GM12872 (cell line): Measurements from ENCODE around the gene FREM1.

Experiments used
- CTCF ChIP-seq: IDR thresholded peaks from 3 replicates; pipeline ENCODE4 v1.5.1; 2011; ENCODE audit warnings: low read depth, mild to moderate bottlenecking, low read length, moderate library complexity; ENCODE audit not compliant: insufficient read depth

The FREM1 gene

DNA sequence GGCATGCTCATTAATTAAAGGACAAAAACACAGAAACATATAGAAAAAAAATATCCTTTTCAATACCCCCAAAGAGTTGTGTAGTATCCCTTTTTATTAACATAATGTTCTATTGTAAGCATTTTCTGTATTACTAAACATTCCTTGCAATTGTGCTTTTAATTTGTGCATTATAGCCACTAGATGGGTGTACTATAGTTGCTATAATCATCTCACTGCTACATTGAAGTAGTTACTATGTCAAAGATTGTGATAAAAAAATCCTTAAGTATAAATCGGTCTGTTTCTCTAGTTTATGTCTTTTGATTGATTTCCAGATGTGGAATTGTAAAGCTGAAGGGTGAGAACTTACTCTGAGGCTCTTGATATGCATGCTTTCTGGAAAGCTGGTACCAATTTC is 21.4 kb downstream of the FREM1 start:
- TF ChIP-seq CTCF = no peak

DNA sequence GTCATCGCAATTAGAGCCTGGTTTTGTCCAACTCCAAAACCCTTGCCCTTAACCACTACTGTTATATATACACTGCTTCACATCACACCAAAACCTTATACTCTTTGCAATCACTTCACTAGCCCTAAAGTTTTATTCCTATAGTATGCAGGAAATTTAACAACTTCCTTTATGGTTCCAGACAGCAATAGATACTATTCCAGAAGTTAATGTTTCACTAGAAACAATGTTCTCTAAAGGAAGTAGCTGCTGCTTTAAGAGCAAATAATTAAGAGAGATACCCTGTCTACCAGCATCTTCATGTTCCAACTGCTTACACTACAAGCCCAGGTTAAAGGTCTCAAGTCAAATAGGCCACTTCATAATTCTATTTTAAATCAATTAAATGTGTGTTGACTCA is 22.0 kb downstream of the FREM1 start:
- no peak for TF ChIP-seq CTCF

GRCh38 chr9:14887149-14887548 is 23.1 kb downstream of the FREM1 start:
- no peak for TF ChIP-seq CTCF

GRCh38 chr9:14883310-14883944 is 26.8 kb downstream of the FREM1 start:
- TF ChIP-seq CTCF = no peak

GRCh38 chr9:14882090-14882489 is 28.1 kb downstream of the FREM1 start:
- no peak for TF ChIP-seq CTCF

- TF ChIP-seq CTCF = no peak
Measured at GRCh38 chr9:14881006-14881405, 29.2 kb downstream of the FREM1 start.

DNA sequence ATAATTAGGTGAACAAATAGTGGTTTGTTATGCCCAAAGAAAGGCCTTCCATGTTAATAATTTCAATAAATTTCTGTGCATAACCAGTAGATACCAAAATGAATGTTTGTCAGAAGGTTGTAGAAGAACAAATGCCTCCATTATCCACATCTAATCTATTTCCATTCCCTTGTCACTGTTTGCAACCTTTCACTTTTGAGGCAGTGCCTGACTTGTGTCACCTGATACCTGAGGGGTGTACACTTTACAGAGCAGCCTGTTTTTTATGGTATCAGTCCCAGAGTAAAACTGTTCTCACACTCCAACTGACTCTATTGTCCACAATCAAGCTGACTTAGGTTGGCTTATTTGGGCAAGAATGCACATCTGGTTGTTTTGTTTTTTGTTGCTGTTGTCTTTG is 40.1 kb downstream of the FREM1 start:
- TF ChIP-seq CTCF = no peak
